GM21381 (cell line): ENCODE measurements around the gene ATF7IP2.
"Not testable (repeated sequence)": the region's sequence is repeated elsewhere in the genome, so short reads cannot be mapped to it uniquely, and the experiment has no call there.

Experiments
- ATAC-seq: cut with Tn5 transposase; IDR thresholded peaks from one replicate; pipeline ENCODE4 v1.9.1; 2021; ENCODE audit warnings: mild to moderate bottlenecking, moderate library complexity; ENCODE audit not compliant: unreplicated experiment

The ATF7IP2 gene

GRCh38 chr16:10371592-10371991, 14.3 kb upstream of the ATF7IP2 start:
- no peak for ATAC-seq

- ATAC-seq: no peak
Observed at GRCh38 chr16:10373556-10373955, 12.3 kb upstream of the ATF7IP2 start.

GRCh38 chr16:10376229-10376628, 9.6 kb upstream of the ATF7IP2 start:
- no peak for ATAC-seq

- ATAC-seq: no peak
Observed at GRCh38 chr16:10383626-10384025, 2.2 kb upstream of the ATF7IP2 start.

GRCh38 chr16:10386517-10387100, 748 bp downstream of the ATF7IP2 start:
- no peak for ATAC-seq

GRCh38 chr16:10387188-10387617, 1.3 kb downstream of the ATF7IP2 start:
- no peak for ATAC-seq

GRCh38 chr16:10388988-10389387, 3.1 kb downstream of the ATF7IP2 start:
- no peak for ATAC-seq

- no peak for ATAC-seq
Observed at GRCh38 chr16:10390330-10390729, 4.5 kb downstream of the ATF7IP2 start.

GRCh38 chr16:10390867-10391266, 5.0 kb downstream of the ATF7IP2 start:
- no peak for ATAC-seq

GRCh38 chr16:10391339-10391738, 5.5 kb downstream of the ATF7IP2 start:
- no peak for ATAC-seq

GRCh38 chr16:10402975-10403374, 17.1 kb downstream of the ATF7IP2 start:
- ATAC-seq: no peak

- no peak for ATAC-seq
Observed at GRCh38 chr16:10405386-10405939, 19.6 kb downstream of the ATF7IP2 start.

GRCh38 chr16:10408824-10409381, 23.0 kb downstream of the ATF7IP2 start:
- ATAC-seq: no peak

GRCh38 chr16:10409713-10410112, 23.9 kb downstream of the ATF7IP2 start:
- not testable (repeated sequence) for ATAC-seq

GRCh38 chr16:10410469-10410868, 24.6 kb downstream of the ATF7IP2 start:
- ATAC-seq: no peak

GRCh38 chr16:10412935-10413601, 27.2 kb downstream of the ATF7IP2 start:
- ATAC-seq: no peak

- not testable (repeated sequence) for ATAC-seq
Observed at GRCh38 chr16:10418204-10418603, 32.3 kb downstream of the ATF7IP2 start.

GRCh38 chr16:10419701-10420100, 33.8 kb downstream of the ATF7IP2 start:
- ATAC-seq: no peak

GRCh38 chr16:10421596-10421995, 35.7 kb downstream of the ATF7IP2 start:
- no peak for ATAC-seq

GRCh38 chr16:10428433-10429168, 42.7 kb downstream of the ATF7IP2 start:
- ATAC-seq: no peak

- ATAC-seq: not testable (repeated sequence)
Observed at GRCh38 chr16:10429299-10429969, 43.6 kb downstream of the ATF7IP2 start.
